ENCODE measurements around the gene ADAMTSL3.
"Not testable (repeated sequence)": the region's sequence is repeated elsewhere in the genome, so short reads cannot be mapped to it uniquely, and the experiment has no call there.

DNA sequence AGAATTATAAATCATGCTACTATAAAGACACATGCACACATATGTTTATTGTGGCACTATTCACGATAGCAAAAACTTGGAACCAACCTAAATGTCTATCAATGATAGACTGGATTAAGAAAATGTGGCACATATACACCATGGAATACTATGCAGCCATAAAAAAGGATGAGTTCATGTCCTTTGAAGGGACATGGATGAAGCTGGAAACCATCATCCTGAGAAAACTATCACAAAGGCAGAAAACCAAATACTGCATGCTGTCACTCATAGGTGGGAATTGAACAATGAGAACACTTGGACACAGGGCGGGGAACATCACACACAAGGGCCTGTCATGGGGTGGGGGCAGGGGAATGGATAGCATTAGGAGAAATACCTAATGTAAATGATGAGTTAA, 424.1 kb downstream of the ADAMTSL3 start:
- TF ChIP-seq, protein P1, sequence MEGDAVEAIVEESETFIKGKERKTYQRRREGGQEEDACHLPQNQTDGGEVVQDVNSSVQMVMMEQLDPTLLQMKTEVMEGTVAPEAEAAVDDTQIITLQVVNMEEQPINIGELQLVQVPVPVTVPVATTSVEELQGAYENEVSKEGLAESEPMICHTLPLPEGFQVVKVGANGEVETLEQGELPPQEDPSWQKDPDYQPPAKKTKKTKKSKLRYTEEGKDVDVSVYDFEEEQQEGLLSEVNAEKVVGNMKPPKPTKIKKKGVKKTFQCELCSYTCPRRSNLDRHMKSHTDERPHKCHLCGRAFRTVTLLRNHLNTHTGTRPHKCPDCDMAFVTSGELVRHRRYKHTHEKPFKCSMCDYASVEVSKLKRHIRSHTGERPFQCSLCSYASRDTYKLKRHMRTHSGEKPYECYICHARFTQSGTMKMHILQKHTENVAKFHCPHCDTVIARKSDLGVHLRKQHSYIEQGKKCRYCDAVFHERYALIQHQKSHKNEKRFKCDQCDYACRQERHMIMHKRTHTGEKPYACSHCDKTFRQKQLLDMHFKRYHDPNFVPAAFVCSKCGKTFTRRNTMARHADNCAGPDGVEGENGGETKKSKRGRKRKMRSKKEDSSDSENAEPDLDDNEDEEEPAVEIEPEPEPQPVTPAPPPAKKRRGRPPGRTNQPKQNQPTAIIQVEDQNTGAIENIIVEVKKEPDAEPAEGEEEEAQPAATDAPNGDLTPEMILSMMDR (conservative IDR thresholded peaks at IDR 0.05 in 1 of 2, IDR thresholded peaks at IDR 0.05 in 1 of 2; ENCODE audit: low read depth in 1 of 2, low read length in 2 of 2) = not testable (repeated sequence)
- not testable (repeated sequence) for TF ChIP-seq EZH2 (IDR thresholded peaks at IDR 0.05; ENCODE audit: low read length, missing control alignments)
